OCI-LY1 (cell line): Measurements from ENCODE around the gene FBXO3.

Source experiments
- CTCF ChIP-seq: fragments of 200-600 bp; sonication (generic), shearing (Covaris generic); IDR thresholded peaks from 2 replicates; pipeline ENCODE4 v1.5.1; 2017; ENCODE audit warnings: mild to moderate bottlenecking, antibody characterized with exemption, low read length, moderate library complexity, mixed read lengths
- EZH2 ChIP-seq: fragments of 200-600 bp; sonication (generic), shearing (Covaris generic); IDR thresholded peaks from 2 replicates; pipeline ENCODE4 v1.8.0; 2017; ENCODE audit warnings: borderline replicate concordance, mixed run types, mild to moderate bottlenecking, antibody characterized with exemption, low read length, moderate library complexity, mixed read lengths

GRCh38 chr11:33770236-33770635 is 4.1 kb downstream of the FBXO3 start:
- TF ChIP-seq CTCF (no peak), EZH2 (no peak)
